ENCODE measurements around the gene TTC1. TPM values are rescaled to one million over a fixed set of nuclear protein-coding genes. Genes with fewer than 3 reads are reported as not detected.

TTC1 gene
- polyA plus RNA-seq, 1 of the 3 experiments (the other 2 are of a cell fraction) = 37.0 TPM

DNA sequence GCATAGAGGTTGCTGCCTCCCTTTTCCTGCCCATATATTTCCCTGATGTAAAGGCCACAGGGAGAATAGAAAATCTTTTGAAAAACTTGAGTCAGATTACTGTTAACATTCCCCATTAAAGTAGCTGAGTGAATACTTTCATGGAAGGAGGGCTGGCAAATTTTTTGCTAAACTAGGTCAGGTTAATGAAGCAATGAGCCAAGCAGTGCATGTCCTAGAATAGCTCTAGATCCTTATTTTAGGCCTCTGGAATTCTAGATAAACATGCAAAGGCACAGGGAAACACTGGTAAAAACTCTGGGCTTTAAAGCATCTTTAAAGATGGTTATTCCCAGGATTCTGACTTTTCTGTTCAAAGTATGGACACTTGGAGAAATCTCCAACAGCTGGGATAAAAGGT lies 27.9 kb downstream of the TTC1 start:
- Histone ChIP-seq H3K79me2 (ENCODE audit: insufficient read depth) (peaks cover 6% of the 10 kb centered on the region; the same call in 1 of the 2 replicates), H3K9ac (no peak overlapping the region), H3K27me3 (ENCODE audit: insufficient read depth) (no peaks in the 10 kb centered on the region), H3K27ac (ENCODE audit: low read depth in 2 of 2, low read length in 1 of 2) (no peak overlapping the region), H3F3A (replicated peaks; ENCODE audit: insufficient read depth) (no peaks in the 10 kb centered on the region), H3K4me3 (ENCODE audit: low read depth in 2 of 2, low read length in 1 of 2) (no peak overlapping the region), H2AFZ (ENCODE audit: low read depth) (no peak overlapping the region), H4K20me1 (ENCODE audit: insufficient read depth) (no peaks in the 10 kb centered on the region), H3K4me1 (ENCODE audit: control insufficient read depth in 1 of 2, insufficient read depth in 2 of 2, low read depth in 1 of 2, low read length in 1 of 2) (no peaks in the 10 kb centered on the region), H3K9me2 (no peaks in the 10 kb centered on the region), H3K9me3 (no peaks in the 10 kb centered on the region), H3K4me2 (no peak overlapping the region), H3K36me3 (replicated peaks in 1 of 2; ENCODE audit: control insufficient read depth in 1 of 2, insufficient read depth in 2 of 2, low read length in 1 of 2) (peaks cover 61% of the 10 kb centered on the region in 2 experiments)
- TF ChIP-seq RAD21 (IDR thresholded peaks at IDR 0.05; ENCODE audit: low read length) = no peak
- TF ChIP-seq, protein P1, sequence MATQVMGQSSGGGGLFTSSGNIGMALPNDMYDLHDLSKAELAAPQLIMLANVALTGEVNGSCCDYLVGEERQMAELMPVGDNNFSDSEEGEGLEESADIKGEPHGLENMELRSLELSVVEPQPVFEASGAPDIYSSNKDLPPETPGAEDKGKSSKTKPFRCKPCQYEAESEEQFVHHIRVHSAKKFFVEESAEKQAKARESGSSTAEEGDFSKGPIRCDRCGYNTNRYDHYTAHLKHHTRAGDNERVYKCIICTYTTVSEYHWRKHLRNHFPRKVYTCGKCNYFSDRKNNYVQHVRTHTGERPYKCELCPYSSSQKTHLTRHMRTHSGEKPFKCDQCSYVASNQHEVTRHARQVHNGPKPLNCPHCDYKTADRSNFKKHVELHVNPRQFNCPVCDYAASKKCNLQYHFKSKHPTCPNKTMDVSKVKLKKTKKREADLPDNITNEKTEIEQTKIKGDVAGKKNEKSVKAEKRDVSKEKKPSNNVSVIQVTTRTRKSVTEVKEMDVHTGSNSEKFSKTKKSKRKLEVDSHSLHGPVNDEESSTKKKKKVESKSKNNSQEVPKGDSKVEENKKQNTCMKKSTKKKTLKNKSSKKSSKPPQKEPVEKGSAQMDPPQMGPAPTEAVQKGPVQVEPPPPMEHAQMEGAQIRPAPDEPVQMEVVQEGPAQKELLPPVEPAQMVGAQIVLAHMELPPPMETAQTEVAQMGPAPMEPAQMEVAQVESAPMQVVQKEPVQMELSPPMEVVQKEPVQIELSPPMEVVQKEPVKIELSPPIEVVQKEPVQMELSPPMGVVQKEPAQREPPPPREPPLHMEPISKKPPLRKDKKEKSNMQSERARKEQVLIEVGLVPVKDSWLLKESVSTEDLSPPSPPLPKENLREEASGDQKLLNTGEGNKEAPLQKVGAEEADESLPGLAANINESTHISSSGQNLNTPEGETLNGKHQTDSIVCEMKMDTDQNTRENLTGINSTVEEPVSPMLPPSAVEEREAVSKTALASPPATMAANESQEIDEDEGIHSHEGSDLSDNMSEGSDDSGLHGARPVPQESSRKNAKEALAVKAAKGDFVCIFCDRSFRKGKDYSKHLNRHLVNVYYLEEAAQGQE (IDR thresholded peaks at IDR 0.05; ENCODE audit: low read depth, low read length) = no peak
- TF ChIP-seq, protein P2, sequence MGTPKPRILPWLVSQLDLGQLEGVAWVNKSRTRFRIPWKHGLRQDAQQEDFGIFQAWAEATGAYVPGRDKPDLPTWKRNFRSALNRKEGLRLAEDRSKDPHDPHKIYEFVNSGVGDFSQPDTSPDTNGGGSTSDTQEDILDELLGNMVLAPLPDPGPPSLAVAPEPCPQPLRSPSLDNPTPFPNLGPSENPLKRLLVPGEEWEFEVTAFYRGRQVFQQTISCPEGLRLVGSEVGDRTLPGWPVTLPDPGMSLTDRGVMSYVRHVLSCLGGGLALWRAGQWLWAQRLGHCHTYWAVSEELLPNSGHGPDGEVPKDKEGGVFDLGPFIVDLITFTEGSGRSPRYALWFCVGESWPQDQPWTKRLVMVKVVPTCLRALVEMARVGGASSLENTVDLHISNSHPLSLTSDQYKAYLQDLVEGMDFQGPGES (IDR thresholded peaks at IDR 0.05; ENCODE audit: low read depth, low read length) = no peak
- TF ChIP-seq TAF1 (IDR thresholded peaks at IDR 0.05; ENCODE audit: borderline replicate concordance, low read depth, low read length) = no peak
- no peak for TF ChIP-seq GABPA (IDR thresholded peaks at IDR 0.05; ENCODE audit: low read depth)
- TF ChIP-seq, protein P3, sequence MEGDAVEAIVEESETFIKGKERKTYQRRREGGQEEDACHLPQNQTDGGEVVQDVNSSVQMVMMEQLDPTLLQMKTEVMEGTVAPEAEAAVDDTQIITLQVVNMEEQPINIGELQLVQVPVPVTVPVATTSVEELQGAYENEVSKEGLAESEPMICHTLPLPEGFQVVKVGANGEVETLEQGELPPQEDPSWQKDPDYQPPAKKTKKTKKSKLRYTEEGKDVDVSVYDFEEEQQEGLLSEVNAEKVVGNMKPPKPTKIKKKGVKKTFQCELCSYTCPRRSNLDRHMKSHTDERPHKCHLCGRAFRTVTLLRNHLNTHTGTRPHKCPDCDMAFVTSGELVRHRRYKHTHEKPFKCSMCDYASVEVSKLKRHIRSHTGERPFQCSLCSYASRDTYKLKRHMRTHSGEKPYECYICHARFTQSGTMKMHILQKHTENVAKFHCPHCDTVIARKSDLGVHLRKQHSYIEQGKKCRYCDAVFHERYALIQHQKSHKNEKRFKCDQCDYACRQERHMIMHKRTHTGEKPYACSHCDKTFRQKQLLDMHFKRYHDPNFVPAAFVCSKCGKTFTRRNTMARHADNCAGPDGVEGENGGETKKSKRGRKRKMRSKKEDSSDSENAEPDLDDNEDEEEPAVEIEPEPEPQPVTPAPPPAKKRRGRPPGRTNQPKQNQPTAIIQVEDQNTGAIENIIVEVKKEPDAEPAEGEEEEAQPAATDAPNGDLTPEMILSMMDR (IDR thresholded peaks at IDR 0.05) = no peak
- TF ChIP-seq MXI1 (IDR thresholded peaks at IDR 0.05; ENCODE audit: low read depth, low read length) = no peak
- no peak for TF ChIP-seq ELF1 (IDR thresholded peaks at IDR 0.05)
- no peak for TF ChIP-seq FOXM1 (IDR thresholded peaks at IDR 0.05; ENCODE audit: low read depth)
- no peak for TF ChIP-seq RCOR1 (IDR thresholded peaks at IDR 0.05; ENCODE audit: low read length)
- no peak for DNase-seq
- POLR2A ChIA-PET = no interaction called here
- CTCF ChIA-PET = interaction anchor here (1.1 kb wide), 1 partner anchor 15 kb away, joined by 5 read pairs; no protein-coding TSS in a partner anchor

All from SK-N-SH (cell line).